ENCODE measurements around the gene DNAJC25. TPM values are rescaled to one million over a fixed set of nuclear protein-coding genes. Genes with fewer than 3 reads are reported as not detected.

DNAJC25 gene
- total and polyA plus RNA-seq, 2 of the 13 experiments (the other 11 are each of a cell fraction or from before 2014, with no cell fraction given), result 5.7 to 10.2 TPM

GRCh38 chr9:111622626-111623025 is 8.5 kb upstream of the DNAJC25 start (continued):
- TF ChIP-seq NFAT5 (CRISPR knock-in tag; IDR thresholded peaks at IDR 0.05) (no peak), KLF13 (CRISPR knock-in tag; IDR thresholded peaks at IDR 0.05) (no peak), ARID4A (CRISPR knock-in tag; IDR thresholded peaks at IDR 0.05; ENCODE audit: borderline replicate concordance) (no peak), FOSL2 (CRISPR knock-in tag; IDR thresholded peaks at IDR 0.05) (peak; percentile 98), FOXK2 (IDR thresholded peaks at IDR 0.05) (no peak), SIN3A (IDR thresholded peaks at IDR 0.05; ENCODE audit: borderline replicate concordance, low read depth, low read length) (no peak), ZNF558 (CRISPR knock-in tag; IDR thresholded peaks at IDR 0.05; ENCODE audit: borderline replicate concordance) (no peak), ZMYM4 (CRISPR knock-in tag; IDR thresholded peaks at IDR 0.05) (no peak), ZBTB21 (CRISPR knock-in tag; IDR thresholded peaks at IDR 0.05) (no peak), RELA (CRISPR knock-in tag; IDR thresholded peaks at IDR 0.05) (no peak), IRF9 (CRISPR knock-in tag; IDR thresholded peaks at IDR 0.05; ENCODE audit: borderline replicate concordance) (no peak), AGO1 (IDR thresholded peaks at IDR 0.05; ENCODE audit: low read depth, low read length, poor library complexity, severe bottlenecking) (no peak), NR1H2 (CRISPR knock-in tag; IDR thresholded peaks at IDR 0.05; ENCODE audit: borderline replicate concordance, low read depth) (no peak), CEBPB (IDR thresholded peaks at IDR 0.05; ENCODE audit: borderline replicate concordance, low read depth, low read length) (peak; percentile 93), BORCS8-MEF2B (CRISPR knock-in tag; IDR thresholded peaks at IDR 0.05) (no peak), ELF3 (CRISPR knock-in tag; IDR thresholded peaks at IDR 0.05) (no peak), U2AF1 (optimal IDR thresholded peaks at IDR 0.05; ENCODE audit: low read depth, low read length) (no peak), GFI1 (CRISPR knock-in tag; IDR thresholded peaks at IDR 0.05; ENCODE audit: borderline replicate concordance) (peak; percentile 80), BHLHE40 (IDR thresholded peaks at IDR 0.05; ENCODE audit: low read length) (no peak), ZNF749 (CRISPR knock-in tag; IDR thresholded peaks at IDR 0.05; ENCODE audit: borderline replicate concordance) (no peak), ZNF24 (IDR thresholded peaks at IDR 0.05) (no peak)
- TF ChIP-seq, protein P1, sequence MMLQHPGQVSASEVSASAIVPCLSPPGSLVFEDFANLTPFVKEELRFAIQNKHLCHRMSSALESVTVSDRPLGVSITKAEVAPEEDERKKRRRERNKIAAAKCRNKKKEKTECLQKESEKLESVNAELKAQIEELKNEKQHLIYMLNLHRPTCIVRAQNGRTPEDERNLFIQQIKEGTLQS (CRISPR knock-in tag; IDR thresholded peaks at IDR 0.05), result peak; percentile 70

Measured in HepG2 (cell line).